HUES64 (cell line): ENCODE measurements around the gene NFILZ.
A peak's percentile ranks its signal among the peaks of the same experiment; 100 is the strongest.
"Not testable (repeated sequence)": the region's sequence is repeated elsewhere in the genome, so short reads cannot be mapped to it uniquely, and the experiment has no call there.

Experiments
- H3K27ac ChIP-seq: 2 replicates; pipeline ENCODE4 v1.7.0; 2013; ENCODE audit warnings: low read depth, low read length, inconsistent platforms
- H3K27me3 ChIP-seq: 2 replicates; pipeline ENCODE4 v1.6.1; 2013; ENCODE audit warnings: mild to moderate bottlenecking, low read length; ENCODE audit not compliant: insufficient read depth
- H3K36me3 ChIP-seq: 2 replicates; pipeline ENCODE4 v1.6.1; 2013; ENCODE audit warnings: mild to moderate bottlenecking, low read length; ENCODE audit not compliant: insufficient read depth
- H3K4me1 ChIP-seq: 2 replicates; pipeline ENCODE4 v1.6.1; 2013; ENCODE audit warnings: mild to moderate bottlenecking, low read length, moderate library complexity; ENCODE audit not compliant: insufficient read depth
- H3K4me3 ChIP-seq: 2 replicates; pipeline ENCODE4 v1.5.1; 2013; ENCODE audit warnings: mild to moderate bottlenecking, low read length, moderate library complexity
- H3K9ac ChIP-seq: 2 replicates; pipeline ENCODE4 v1.6.1; 2013; ENCODE audit warnings: mild to moderate bottlenecking, low read depth, low read length
- H3K9me3 ChIP-seq: 2 replicates; pipeline ENCODE4 v1.6.1; 2013; ENCODE audit warnings: low read depth, low read length; ENCODE audit not compliant: insufficient read depth
- WGBS: fragments of 150-250, 120-280 bp; methylation state at CpG from one replicate; pipeline ENCODE4 v1.1.7; 2013; ENCODE audit warnings: missing lambda C conversion rate; 5-methylcytosine and 5-hydroxymethylcytosine counted together

NFILZ gene

GRCh38 chr19:8611877-8612806, 18.3 kb upstream of the NFILZ start:
- no peaks in the 10 kb centered on the region for H3K9me3 ChIP-seq
- peak overlapping the region; percentile 86; the same call in 1 of the 2 replicates for H3K27ac ChIP-seq
- H3K36me3 ChIP-seq: no peaks in the 10 kb centered on the region
- no peaks in the 10 kb centered on the region for H3K27me3 ChIP-seq
- peaks cover 20% of the 10 kb centered on the region for H3K4me1 ChIP-seq
- H3K9ac ChIP-seq: no peak overlapping the region
- H3K4me3 ChIP-seq: peak overlapping the region; percentile 9; the same call in 1 of the 2 replicates
- 51% methylated on average over 10 of the region's 12 CpGs for WGBS

DNA sequence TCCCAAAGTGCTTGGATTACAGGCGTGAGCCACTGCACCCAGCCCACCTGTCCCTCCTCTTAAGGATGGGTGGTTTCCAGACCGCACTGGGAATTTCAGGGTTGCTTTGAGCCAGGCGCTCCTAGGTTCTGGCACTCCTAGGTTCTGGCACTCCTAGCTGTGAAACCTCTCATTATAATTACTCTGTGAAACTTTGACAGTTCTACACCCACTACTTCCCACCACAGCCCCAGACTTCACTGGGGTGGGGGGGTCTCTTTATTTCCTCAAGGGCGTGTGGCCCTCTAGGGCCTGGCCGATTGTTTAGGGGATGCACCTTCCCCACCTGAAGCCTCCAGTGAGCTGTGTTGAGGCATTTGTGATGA, 17.6 kb upstream of the NFILZ start:
- H3K36me3 ChIP-seq: no peaks in the 10 kb centered on the region
- H3K9ac ChIP-seq: no peak overlapping the region
- no peaks in the 10 kb centered on the region for H3K27me3 ChIP-seq
- peaks cover 20% of the 10 kb centered on the region for H3K4me1 ChIP-seq
- WGBS: 88% methylated on average over 5 of the region's 5 CpGs
- no peak overlapping the region for H3K27ac ChIP-seq
- no peak overlapping the region for H3K4me3 ChIP-seq
- H3K9me3 ChIP-seq: no peaks in the 10 kb centered on the region

GRCh38 chr19:8614455-8614854, 16.0 kb upstream of the NFILZ start:
- H3K36me3 ChIP-seq: no peaks in the 10 kb centered on the region
- no peaks in the 10 kb centered on the region for H3K9me3 ChIP-seq
- H3K27ac ChIP-seq: no peak overlapping the region
- H3K4me1 ChIP-seq: peaks cover 9% of the 10 kb centered on the region
- no peak overlapping the region for H3K4me3 ChIP-seq
- no peak overlapping the region for H3K9ac ChIP-seq
- 87% methylated on average over 2 of the region's 2 CpGs for WGBS
- H3K27me3 ChIP-seq: no peaks in the 10 kb centered on the region

DNA sequence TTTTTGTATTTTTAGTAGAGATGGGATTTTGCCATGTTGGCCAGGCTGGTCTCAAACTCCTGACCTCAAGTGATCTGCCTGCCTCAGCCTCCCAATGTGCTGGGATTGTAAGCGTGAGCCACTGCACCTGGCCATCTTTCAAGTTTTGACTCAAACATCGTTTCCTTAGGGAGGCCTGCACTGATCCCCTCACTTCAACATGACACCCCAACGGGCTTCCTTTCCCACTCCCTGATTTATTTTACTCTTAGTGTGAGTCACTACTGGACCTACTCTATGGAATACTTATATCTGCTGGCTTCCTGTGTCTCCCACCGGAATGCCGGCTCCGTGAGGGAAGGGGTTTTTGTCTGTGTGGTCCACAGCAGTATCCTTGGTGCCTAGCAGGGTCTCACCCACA, 15.4 kb upstream of the NFILZ start:
- Histone ChIP-seq H3K36me3 (no peaks in the 10 kb centered on the region), H3K9ac (no peak overlapping the region), H3K4me3 (no peak overlapping the region), H3K9me3 (no peaks in the 10 kb centered on the region), H3K27ac (no peak overlapping the region), H3K27me3 (no peaks in the 10 kb centered on the region), H3K4me1 (peaks cover 9% of the 10 kb centered on the region)
- WGBS: 83% methylated on average over 6 of the region's 6 CpGs

DNA sequence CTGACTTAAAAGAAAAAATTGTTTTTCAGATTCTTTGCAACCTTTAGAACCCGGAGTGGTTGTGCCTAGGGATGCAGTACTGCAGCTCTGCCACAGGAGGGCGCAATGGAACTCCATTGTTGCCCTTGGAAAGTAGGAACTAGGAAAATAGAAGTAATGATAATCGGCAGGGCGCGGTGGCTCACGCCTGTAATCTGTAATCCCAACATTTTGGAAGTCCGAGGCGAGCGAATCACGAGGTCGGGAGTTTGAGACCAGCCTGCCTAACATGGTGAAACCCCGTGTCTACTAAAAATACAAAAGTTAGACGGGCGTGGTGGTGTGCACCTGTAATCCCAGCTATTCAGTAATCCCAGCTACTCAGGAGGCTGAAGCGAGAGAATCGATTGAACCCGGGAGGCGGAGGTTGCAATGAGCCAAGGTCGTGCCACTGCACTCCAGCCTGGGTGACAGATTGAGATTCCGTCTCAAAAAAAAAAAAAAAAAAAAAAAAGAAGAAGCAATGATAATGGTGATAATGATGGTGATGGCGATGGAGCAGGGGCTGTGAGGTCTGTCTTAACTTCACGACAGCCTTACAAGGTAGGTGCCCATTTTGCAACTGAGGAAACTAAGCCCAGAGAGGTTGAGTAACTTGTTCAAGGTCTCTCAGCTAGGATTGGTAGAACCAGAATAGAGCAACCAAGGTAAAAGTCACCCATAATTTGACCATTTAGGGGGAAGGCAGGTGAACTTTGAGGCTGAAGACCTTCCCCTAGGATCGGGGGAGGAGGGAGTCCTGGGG, 14.4 kb upstream of the NFILZ start:
- no peaks in the 10 kb centered on the region for H3K27me3 ChIP-seq
- H3K9ac ChIP-seq: no peak overlapping the region
- 52% methylated on average over 23 of the region's 23 CpGs for WGBS
- H3K4me1 ChIP-seq: peaks cover 9% of the 10 kb centered on the region
- H3K4me3 ChIP-seq: no peak overlapping the region
- no peaks in the 10 kb centered on the region for H3K36me3 ChIP-seq
- H3K9me3 ChIP-seq: no peaks in the 10 kb centered on the region
- no peak overlapping the region for H3K27ac ChIP-seq

DNA sequence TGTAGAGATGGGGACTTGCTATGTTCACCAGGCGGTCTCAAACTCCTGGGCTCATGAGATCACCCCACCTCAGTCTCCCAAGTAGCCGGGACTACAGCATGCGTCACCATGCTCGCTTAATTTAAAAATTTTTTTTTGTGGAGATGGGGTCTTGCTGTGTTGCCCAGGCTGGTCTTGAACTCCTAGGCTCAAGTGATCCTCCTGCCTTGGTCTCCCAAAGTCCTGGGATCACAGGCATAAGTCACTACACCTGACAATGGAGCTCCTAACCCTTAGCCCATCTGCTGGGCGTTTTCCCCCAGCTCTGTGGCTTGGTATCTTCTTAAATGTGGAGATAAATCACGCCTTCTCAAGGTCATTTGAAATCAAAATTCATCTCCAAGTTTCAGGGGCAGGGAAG, 13.6 kb upstream of the NFILZ start:
- H3K4me3 ChIP-seq: no peak overlapping the region
- H3K4me1 ChIP-seq: peaks cover 3% of the 10 kb centered on the region
- no peak overlapping the region for H3K9ac ChIP-seq
- 93% methylated on average over 5 of the region's 6 CpGs for WGBS
- H3K9me3 ChIP-seq: no peaks in the 10 kb centered on the region
- no peak overlapping the region for H3K27ac ChIP-seq
- H3K27me3 ChIP-seq: no peaks in the 10 kb centered on the region
- no peaks in the 10 kb centered on the region for H3K36me3 ChIP-seq

GRCh38 chr19:8617325-8617724, 13.1 kb upstream of the NFILZ start:
- 77% methylated on average over 15 of the region's 15 CpGs for WGBS
- not testable (repeated sequence) for H3K9me3 ChIP-seq, H3K4me3 ChIP-seq, H3K36me3 ChIP-seq, H3K9ac ChIP-seq, H3K4me1 ChIP-seq, H3K27me3 ChIP-seq, H3K27ac ChIP-seq

- H3K4me1 ChIP-seq: no peaks in the 10 kb centered on the region
- H3K36me3 ChIP-seq: no peaks in the 10 kb centered on the region
- no peak overlapping the region for H3K9ac ChIP-seq
- 98% methylated on average over 4 of the region's 4 CpGs for WGBS
- H3K27me3 ChIP-seq: no peaks in the 10 kb centered on the region
- H3K9me3 ChIP-seq: no peaks in the 10 kb centered on the region
- H3K27ac ChIP-seq: no peak overlapping the region
- H3K4me3 ChIP-seq: no peak overlapping the region
Measured at GRCh38 chr19:8617984-8618383, 12.4 kb upstream of the NFILZ start.

DNA sequence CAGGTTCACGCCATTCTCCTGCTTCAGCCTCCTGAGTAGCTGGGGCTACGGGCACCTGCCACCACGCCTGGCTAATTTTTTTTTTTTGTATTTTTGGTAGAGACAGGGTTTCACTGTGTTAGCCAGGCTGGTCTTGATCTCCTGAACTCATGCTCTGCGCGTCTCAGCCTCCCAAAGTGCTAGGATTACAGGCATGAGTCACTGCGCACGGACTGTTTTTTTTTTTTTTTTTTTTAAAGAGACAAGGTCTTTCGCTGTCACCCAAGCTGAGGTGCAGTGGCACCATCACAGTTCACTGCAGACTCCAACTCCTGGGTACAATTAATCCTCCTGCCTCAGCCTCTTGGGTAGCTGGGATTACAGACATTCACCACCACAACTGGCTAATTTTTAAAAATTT, 11.7 kb upstream of the NFILZ start:
- Histone ChIP-seq H3K9ac (no peak overlapping the region), H3K4me3 (no peak overlapping the region), H3K27ac (no peak overlapping the region), H3K27me3 (no peaks in the 10 kb centered on the region), H3K4me1 (no peaks in the 10 kb centered on the region), H3K36me3 (no peaks in the 10 kb centered on the region), H3K9me3 (no peaks in the 10 kb centered on the region)
- WGBS: 81% methylated on average over 8 of the region's 8 CpGs

DNA sequence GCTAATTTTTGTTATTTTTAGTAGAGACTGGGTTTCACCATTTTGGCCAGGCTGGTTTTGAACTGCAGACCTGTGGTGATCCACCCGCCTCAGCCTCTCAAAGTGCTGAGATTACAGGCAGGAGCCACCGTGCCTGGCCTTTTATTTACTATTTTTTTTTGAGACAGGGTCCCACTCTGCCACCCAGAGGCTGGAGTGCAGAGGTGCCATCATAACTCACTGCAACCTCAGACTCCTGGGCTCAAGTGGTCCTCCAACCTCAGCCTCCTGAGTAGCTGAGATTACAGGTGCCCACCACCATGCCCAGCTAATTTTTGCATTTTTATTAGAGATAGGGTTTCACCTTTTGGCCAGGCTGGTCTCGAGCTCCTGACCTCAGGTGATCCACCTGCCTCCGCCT, 7.5 kb upstream of the NFILZ start:
- 62% methylated on average over 4 of the region's 4 CpGs for WGBS

DNA sequence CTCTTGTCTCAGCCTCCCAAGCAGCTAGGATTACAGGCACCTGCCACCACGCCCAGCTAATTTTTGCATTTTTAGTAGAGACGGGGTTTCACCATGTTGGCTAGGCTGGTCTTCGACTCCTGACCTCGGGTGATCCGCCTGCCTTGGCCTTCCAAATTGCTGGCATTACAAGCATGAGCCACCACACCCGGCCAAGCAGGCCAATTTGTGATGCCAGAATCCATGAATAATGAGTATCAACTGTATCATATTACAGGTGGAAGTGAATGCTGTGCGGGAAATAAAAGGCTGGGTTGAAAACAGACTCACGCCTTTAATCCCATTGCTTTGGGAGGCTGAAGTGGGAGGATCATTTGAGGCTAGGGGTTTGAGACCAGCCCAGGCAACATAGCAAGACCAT, 3.6 kb upstream of the NFILZ start:
- Histone ChIP-seq H3K4me3 (no peak overlapping the region), H3K36me3 (no peaks in the 10 kb centered on the region), H3K4me1 (no peaks in the 10 kb centered on the region), H3K9me3 (no peaks in the 10 kb centered on the region), H3K27ac (no peak overlapping the region), H3K27me3 (no peaks in the 10 kb centered on the region), H3K9ac (no peak overlapping the region)
- WGBS: 87% methylated on average over 8 of the region's 8 CpGs

More for the DNA sequence above, 7.5 kb upstream of the NFILZ start:
- H3K27ac ChIP-seq, H3K4me1 ChIP-seq, H3K36me3 ChIP-seq, H3K4me3 ChIP-seq, H3K27me3 ChIP-seq, H3K9ac ChIP-seq, H3K9me3 ChIP-seq: not testable (repeated sequence)
